K562 (cell line): Measurements from ENCODE around the gene KRTAP4-12. TPM values are rescaled to one million over a fixed set of nuclear protein-coding genes. Genes with fewer than 3 reads are reported as not detected.

Experiments
- ATAC-seq: fragments of 200-7000 bp; cut with Tn5 transposase; 3 replicates; pipeline ENCODE4 v1.9.1; 2020; ENCODE audit warnings: moderate library complexity
- BruUV-seq: library from RNA; stranded (reverse); fragments of 400-500 nt; replicated peaks from 2 replicates; lab custom pipeline; 2021; lab: Mats Ljungman, UMichigan
- CTCF ChIA-PET: fragments of 300-600 bp; formaldehyde crosslinking; extraction: SDS; loops from one replicate; lab custom pipeline; 2021; ENCODE audit warnings: low intra/inter-chr PET ratio; lab: Yijun Ruan, JAX
- POLR2A ChIA-PET: fragments of 300-600, 350-650 bp; sonication (Branson Sonifier 250); formaldehyde crosslinking; extraction: SDS; loops from one replicate; lab custom pipeline; 2021; ENCODE audit warnings: antibody characterized with exemption, inconsistent platforms; lab: Yijun Ruan, JAX
- DNase-seq, 4 experiments: peaks; one replicate each; pipeline versions ENCODE4 v3.0.0 to v3.0.0-alpha.2; 2011 to 2018; ENCODE audit warnings: low spot score in 3 of 4, mixed read lengths in 3 of 4; ENCODE audit errors: extremely low read depth in 1 of 4
- FAIRE-seq: peaks from 2 replicates; lab custom pipeline; 2011; peaks lifted over from hg19 to GRCh38; lab: Jason Lieb, UNC
- H2AFZ ChIP-seq: 2 replicates; pipeline ENCODE4 v1.6.0; 2011; ENCODE audit warnings: low read depth, low read length, control low read depth, inconsistent platforms
- H3K27ac ChIP-seq: fragments of 200-600 bp; 3 replicates; pipeline ENCODE4 v1.8.0; 2011; ENCODE audit warnings: low read depth, mild to moderate bottlenecking, control low read depth, inconsistent platforms, low read length, moderate library complexity, mixed read lengths; ENCODE audit errors: extremely low read depth
- H3K27me3 ChIP-seq, 2 experiments: fragments of 300-600 bp in 1 of 2; 2 replicates in 1 of 2; 3 replicates in 1 of 2; pipeline versions ENCODE4 v1.6.0 to v1.8.0; 2011; ENCODE audit warnings: inconsistent platforms in 2 of 2, low read length in 2 of 2, mild to moderate bottlenecking in 1 of 2, mixed read lengths in 1 of 2, moderate library complexity in 1 of 2; ENCODE audit not compliant: control insufficient read depth in 2 of 2, insufficient read depth in 2 of 2
- H3K36me3 ChIP-seq: fragments of 300-600 bp; 3 replicates; pipeline ENCODE4 v1.8.0; 2011; ENCODE audit warnings: mild to moderate bottlenecking, low read length, inconsistent platforms; ENCODE audit not compliant: control insufficient read depth, insufficient read depth
- H3K4me1 ChIP-seq, 2 experiments: fragments of 200-600 bp in 1 of 2; replicated peaks in 1 of 2; 2 replicates in 1 of 2; 3 replicates in 1 of 2; pipeline versions ENCODE4 v1.5.1 to v1.8.0; 2011; ENCODE audit warnings: inconsistent platforms in 2 of 2, low read length in 2 of 2, mild to moderate bottlenecking in 1 of 2, mixed read lengths in 1 of 2, moderate library complexity in 1 of 2; ENCODE audit not compliant: control insufficient read depth in 2 of 2, insufficient read depth in 2 of 2
- H3K4me2 ChIP-seq: 2 replicates; pipeline ENCODE4 v1.6.1; 2011; ENCODE audit warnings: low read length, control low read depth, inconsistent platforms, mixed read lengths; ENCODE audit not compliant: insufficient read depth
- H3K4me3 ChIP-seq: fragments of 200-600 bp; sonication (generic), shearing (Covaris generic); 2 replicates; pipeline ENCODE4 v1.5.1; 2016; ENCODE audit warnings: control low read depth, inconsistent platforms
- H3K79me2 ChIP-seq: fragments of 200-600 bp; 3 replicates; pipeline ENCODE4 v1.8.0; 2011; ENCODE audit warnings: low read length, inconsistent platforms; ENCODE audit not compliant: control insufficient read depth, insufficient read depth
- H3K9ac ChIP-seq, 2 experiments: 2 replicates each; pipeline versions ENCODE4 v1.6.0 to v1.6.1; 2011; ENCODE audit warnings: low read depth in 2 of 2, low read length in 2 of 2, control low read depth in 1 of 2, inconsistent platforms in 1 of 2, mild to moderate bottlenecking in 1 of 2, mixed read lengths in 1 of 2; ENCODE audit not compliant: insufficient read depth in 1 of 2
- H3K9me1 ChIP-seq: one replicate; pipeline ENCODE4 v1.6.0; 2011; ENCODE audit warnings: inconsistent platforms, mild to moderate bottlenecking, low read length, moderate library complexity; ENCODE audit not compliant: control insufficient read depth, insufficient read depth
- H3K9me3 ChIP-seq: replicated peaks from 2 replicates; pipeline ENCODE4 v1.5.1; 2011; ENCODE audit warnings: low read depth, low read length, inconsistent platforms; ENCODE audit not compliant: control insufficient read depth, insufficient read depth
- H4K20me1 ChIP-seq: replicated peaks from 2 replicates; pipeline ENCODE4 v1.6.1; 2011; ENCODE audit warnings: low read length, inconsistent platforms, mixed read lengths; ENCODE audit not compliant: control insufficient read depth, insufficient read depth
- ASH1L ChIP-seq: fragments of 450-650 bp; IDR thresholded peaks from 2 replicates; pipeline ENCODE4 v1.6.1; 2018; ENCODE audit warnings: borderline replicate concordance, mild to moderate bottlenecking, low read depth; ENCODE audit not compliant: partially characterized antibody
- CBX8 ChIP-seq: fragments of 200-600 bp; sonication (generic); IDR thresholded peaks from 2 replicates; pipeline ENCODE4 v1.6.1; 2012; ENCODE audit warnings: borderline replicate concordance, mixed run types, low read depth, mild to moderate bottlenecking, moderate library complexity, mixed read lengths, low read length, control low read depth, inconsistent platforms; ENCODE audit not compliant: poor library complexity, severe bottlenecking; ENCODE audit errors: extremely low read depth
- FOXJ3 ChIP-seq: sonication (generic); formaldehyde crosslinking; IDR thresholded peaks from 2 replicates; pipeline ENCODE4 v1.4.0; 2020; ENCODE audit warnings: mild to moderate bottlenecking, missing genetic modification reagents
- HDGF ChIP-seq: fragments of 450-650 bp; IDR thresholded peaks from 2 replicates; pipeline ENCODE4 v1.6.1; 2016
- JUND ChIP-seq, 2 experiments: IDR thresholded peaks; 2 replicates in 1 of 2; 3 replicates in 1 of 2; pipeline ENCODE4 v1.6.1; 2011; ENCODE audit warnings: borderline replicate concordance in 2 of 2, low read depth in 2 of 2, low read length in 2 of 2, improper control_type of control experiment in 1 of 2, missing biosample characterization in 1 of 2, missing genetic modification characterization in 1 of 2, missing genetic modification reagents in 1 of 2
- MBD1 ChIP-seq: fragments of 250-450 bp; sonication (Bioruptor Pico); IDR thresholded peaks from 2 replicates; pipeline ENCODE4 v1.8.0; 2022; ENCODE audit warnings: inconsistent platforms
- NCOA4 ChIP-seq: fragments of 450-650 bp; IDR thresholded peaks from 2 replicates; pipeline ENCODE4 v1.6.1; 2018; ENCODE audit warnings: mild to moderate bottlenecking; ENCODE audit not compliant: partially characterized antibody
- TCFL5 ChIP-seq: fragments of 250-450 bp; sonication (Bioruptor Pico); conservative IDR thresholded peaks from 2 replicates; pipeline ENCODE4 v1.6.1; 2021; ENCODE audit warnings: mild to moderate bottlenecking, moderate library complexity, matching md5 sums
- ZBTB7A ChIP-seq: IDR thresholded peaks from 2 replicates; pipeline ENCODE4 v1.6.1; 2011; ENCODE audit warnings: low read depth, mild to moderate bottlenecking, low read length, moderate library complexity, borderline replicate concordance; ENCODE audit not compliant: control insufficient read depth
- ZNF197 ChIP-seq: fragments of 200-800 bp; sonication (Bioruptor generic); IDR thresholded peaks from 2 replicates; pipeline ENCODE4 v1.6.1; 2016; ENCODE audit warnings: low read depth, missing genetic modification characterization, missing compliant biosample characterization
- WGBS: fragments of 100-300 bp; shearing (Covaris generic); methylation state at CpG from one replicate; pipeline ENCODE4 v1.1.6; 2016; ENCODE audit warnings: low coverage, mixed read lengths; ENCODE audit not compliant: insufficient coverage; ENCODE audit errors: missing lambda C conversion rate; 5-methylcytosine and 5-hydroxymethylcytosine counted together
- in situ Hi-C: fragments of 300-500 bp; cut with MboI; formaldehyde crosslinking; loops from 4 replicates; pipeline ENCODE4 v1.15.0; 2018; ENCODE audit warnings: inconsistent platforms, mixed read lengths
- intact Hi-C: fragments of 100-400 bp; cut with micrococcal nuclease; formaldehyde crosslinking; loops from 2 replicates; pipeline ENCODE4 v1.14.2; 2022
- polyA plus RNA-seq, 8 experiments: library from polyadenylated mRNA; depleted of rRNA in 4 of 8; stranded (reverse) in 5 of 8; unstranded in 3 of 8; fragments of >200 nt; fragmentation: Nextera tagmentation in 2 of 8; fragmentation: Illumina TruSeq in 1 of 8; extraction: Ambion mirVana in 2 of 8; extraction: Trizol in 1 of 8; gene quantifications; 2 replicates each; pipeline versions ENCODE4 v1.2.1 to v1.2.3, GENCODE V29; 2011 to 2014; ENCODE audit warnings: inconsistent platforms in 1 of 8, missing spikeins in 1 of 8
- total RNA-seq, 7 experiments: library from RNA; depleted of rRNA in 6 of 7; stranded (reverse); fragments of >200 nt in 6 of 7; fragmentation: Illumina TruSeq in 2 of 7; extraction: Trizol in 2 of 7; gene quantifications; 2 replicates each; pipeline versions ENCODE4 v1.2.1 to v1.2.3, GENCODE V29; 2011 to 2021; ENCODE audit warnings: low replicate concordance in 1 of 7

The KRTAP4-12 gene
- total and polyA plus RNA-seq, 9 of the 15 experiments (the other 6 are each of a cell fraction or from before 2014, with no cell fraction given): not detected

GRCh38 chr17:41127371-41127770 is 3.4 kb upstream of the KRTAP4-12 start:
- intact Hi-C loops: no loop called here
- Histone ChIP-seq H3K36me3 (no peaks in the 10 kb centered on the region), H3K9me3 (no peaks in the 10 kb centered on the region), H3K79me2 (no peaks in the 10 kb centered on the region), H3K27ac (no peak overlapping the region)
- POLR2A ChIA-PET: interaction anchor here (0.6 kb wide), 2 partner anchors 11 to 207 kb away, joined by 3 read pairs; no protein-coding TSS in a partner anchor
- no TSS peak for BruUV-seq
- no peak for FAIRE-seq
- TF ChIP-seq ZBTB7A (no peak), MBD1 (CRISPR knock-in tag) (no peak), FOXJ3 (CRISPR knock-in tag) (no peak), JUND (IDR thresholded peaks at IDR 0.05; ENCODE audit: borderline replicate concordance, low read depth, low read length) (no peak), JUND (tag; IDR thresholded peaks at IDR 0.05; ENCODE audit: borderline replicate concordance, low read depth, low read length) (no peak), ASH1L (no peak), CBX8 (no peak), TCFL5 (CRISPR knock-in tag) (no peak), NCOA4 (no peak), HDGF (no peak), ZNF197 (no peak)
- TF ChIP-seq, all 486 proteins: peak for 0
- Histone ChIP-seq H3K4me2 (no peak overlapping the region), H4K20me1 (no peaks in the 10 kb centered on the region), H3K4me3 (no peak overlapping the region), H3K4me1 (no peaks in the 10 kb centered on the region), H3K27me3 (no peaks in the 10 kb centered on the region), H2AFZ (no peak overlapping the region), H3K9me1 (no peaks in the 10 kb centered on the region), H3K9ac (no peak overlapping the region)
- CTCF ChIA-PET: no interaction called here
- DNase-seq (no peak), ATAC-seq (no peak)
- WGBS: 0% methylated on average over 1 of the region's 1 CpG
- in situ Hi-C loops: no loop called here
